ENCODE results near the gene POU2F1.
A peak's percentile ranks its signal among the peaks of the same experiment; 100 is the strongest.

POU2F1 gene

GRCh38 chr1:167442142-167442848 is 221.6 kb downstream of the POU2F1 start:
- DNase-seq (ENCODE audit: low spot score): peak; percentile 82

GRCh38 chr1:167442854-167443565 is 222.3 kb downstream of the POU2F1 start:
- DNase-seq (ENCODE audit: low spot score): no peak

GRCh38 chr1:167443757-167444156 is 223.1 kb downstream of the POU2F1 start:
- no peak for DNase-seq (ENCODE audit: low spot score)

- no peak for DNase-seq (ENCODE audit: low spot score)
Measured at GRCh38 chr1:167446966-167447365, 226.3 kb downstream of the POU2F1 start.

GRCh38 chr1:167447521-167448136 is 226.9 kb downstream of the POU2F1 start:
- DNase-seq (ENCODE audit: low spot score): no peak

GRCh38 chr1:167450843-167451242 is 230.2 kb downstream of the POU2F1 start:
- no peak for DNase-seq (ENCODE audit: low spot score)

GRCh38 chr1:167452483-167452882 is 231.8 kb downstream of the POU2F1 start:
- DNase-seq (ENCODE audit: low spot score): no peak

GRCh38 chr1:167453123-167453522 is 232.4 kb downstream of the POU2F1 start:
- DNase-seq (ENCODE audit: low spot score): no peak

GRCh38 chr1:167454304-167454893 is 233.7 kb downstream of the POU2F1 start:
- DNase-seq (ENCODE audit: low spot score): no peak

- DNase-seq (ENCODE audit: low spot score): peak; percentile 25
Measured at GRCh38 chr1:167454894-167455785, 234.5 kb downstream of the POU2F1 start.

GRCh38 chr1:167455786-167456446 is 235.2 kb downstream of the POU2F1 start:
- no peak for DNase-seq (ENCODE audit: low spot score)

GRCh38 chr1:167456524-167456923 is 235.8 kb downstream of the POU2F1 start:
- DNase-seq (ENCODE audit: low spot score): no peak

- no peak for DNase-seq (ENCODE audit: low spot score)
Measured at GRCh38 chr1:167456926-167457325, 236.2 kb downstream of the POU2F1 start.

GRCh38 chr1:167457936-167458584 is 237.4 kb downstream of the POU2F1 start:
- DNase-seq (ENCODE audit: low spot score): no peak

- DNase-seq (ENCODE audit: low spot score): no peak
Measured at GRCh38 chr1:167460836-167461235, 240.2 kb downstream of the POU2F1 start.

- no peak for DNase-seq (ENCODE audit: low spot score)
Measured at GRCh38 chr1:167462341-167462740, 241.7 kb downstream of the POU2F1 start.

- DNase-seq (ENCODE audit: low spot score): no peak
Measured at GRCh38 chr1:167463080-167463479, 242.4 kb downstream of the POU2F1 start.

GRCh38 chr1:167463875-167464575 is 243.3 kb downstream of the POU2F1 start:
- no peak for DNase-seq (ENCODE audit: low spot score)

GRCh38 chr1:167465018-167465417 is 244.3 kb downstream of the POU2F1 start:
- no peak for DNase-seq (ENCODE audit: low spot score)

- DNase-seq (ENCODE audit: low spot score): no peak
Measured at GRCh38 chr1:167465743-167466142, 245.1 kb downstream of the POU2F1 start.

All from hematopoietic multipotent progenitor cell treated with erythropoietin and hydrocortisone succinate and interleukin-3 and kit ligand, for 15 days (in vitro differentiated cells).